ENCODE results near the gene SLC47A1.
A peak's percentile ranks its signal among the peaks of the same experiment; 100 is the strongest.
"Not testable (repeated sequence)": the region's sequence is repeated elsewhere in the genome, so short reads cannot be mapped to it uniquely, and the experiment has no call there.

SLC47A1 gene, protein sequence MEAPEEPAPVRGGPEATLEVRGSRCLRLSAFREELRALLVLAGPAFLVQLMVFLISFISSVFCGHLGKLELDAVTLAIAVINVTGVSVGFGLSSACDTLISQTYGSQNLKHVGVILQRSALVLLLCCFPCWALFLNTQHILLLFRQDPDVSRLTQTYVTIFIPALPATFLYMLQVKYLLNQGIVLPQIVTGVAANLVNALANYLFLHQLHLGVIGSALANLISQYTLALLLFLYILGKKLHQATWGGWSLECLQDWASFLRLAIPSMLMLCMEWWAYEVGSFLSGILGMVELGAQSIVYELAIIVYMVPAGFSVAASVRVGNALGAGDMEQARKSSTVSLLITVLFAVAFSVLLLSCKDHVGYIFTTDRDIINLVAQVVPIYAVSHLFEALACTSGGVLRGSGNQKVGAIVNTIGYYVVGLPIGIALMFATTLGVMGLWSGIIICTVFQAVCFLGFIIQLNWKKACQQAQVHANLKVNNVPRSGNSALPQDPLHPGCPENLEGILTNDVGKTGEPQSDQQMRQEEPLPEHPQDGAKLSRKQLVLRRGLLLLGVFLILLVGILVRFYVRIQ

DNA sequence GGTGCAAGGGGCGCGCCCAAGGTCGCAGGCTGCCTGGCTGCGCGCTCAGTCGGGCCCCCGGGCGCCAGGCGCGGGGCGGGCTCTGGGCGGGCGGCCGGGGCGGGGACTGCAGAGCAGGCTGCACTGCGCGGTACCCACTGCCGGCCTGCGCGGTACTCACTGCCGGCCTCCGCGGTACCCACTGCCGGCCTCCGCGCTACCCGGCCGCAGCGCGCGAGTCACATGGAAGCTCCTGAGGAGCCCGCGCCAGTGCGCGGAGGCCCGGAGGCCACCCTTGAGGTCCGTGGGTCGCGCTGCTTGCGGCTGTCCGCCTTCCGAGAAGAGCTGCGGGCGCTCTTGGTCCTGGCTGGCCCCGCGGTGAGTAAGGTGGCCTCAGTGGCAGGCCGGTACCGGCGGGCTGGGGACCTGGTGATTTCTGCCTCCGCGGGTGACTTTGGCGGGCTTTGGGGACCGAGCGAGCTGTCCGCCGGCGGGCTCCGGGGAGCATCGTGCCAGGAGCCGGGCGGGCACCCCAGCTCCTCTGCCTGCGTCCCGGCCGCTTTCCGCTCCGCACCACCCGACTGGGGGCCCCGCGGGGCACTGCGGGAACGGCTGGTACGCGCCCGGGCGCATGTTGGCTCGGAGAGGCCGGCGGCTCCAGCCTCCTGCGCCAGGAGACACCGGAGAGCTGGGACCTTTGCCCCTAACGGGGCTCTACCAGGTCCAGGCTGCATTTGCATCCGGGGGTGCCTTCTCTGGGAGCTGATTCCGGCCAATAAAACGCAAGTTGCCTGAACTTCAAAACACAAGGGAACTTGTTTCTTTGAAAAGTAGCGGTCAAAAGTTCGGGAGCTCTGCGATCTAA is at the start of gene SLC47A1:
Gene SLC47A1, plus strand, starts transcription at position 137 of the 844 bp plus-strand sequence. Its CDS starts 86 bp downstream, at position 223.
- DNase-seq, result peak; percentile 41

DNA sequence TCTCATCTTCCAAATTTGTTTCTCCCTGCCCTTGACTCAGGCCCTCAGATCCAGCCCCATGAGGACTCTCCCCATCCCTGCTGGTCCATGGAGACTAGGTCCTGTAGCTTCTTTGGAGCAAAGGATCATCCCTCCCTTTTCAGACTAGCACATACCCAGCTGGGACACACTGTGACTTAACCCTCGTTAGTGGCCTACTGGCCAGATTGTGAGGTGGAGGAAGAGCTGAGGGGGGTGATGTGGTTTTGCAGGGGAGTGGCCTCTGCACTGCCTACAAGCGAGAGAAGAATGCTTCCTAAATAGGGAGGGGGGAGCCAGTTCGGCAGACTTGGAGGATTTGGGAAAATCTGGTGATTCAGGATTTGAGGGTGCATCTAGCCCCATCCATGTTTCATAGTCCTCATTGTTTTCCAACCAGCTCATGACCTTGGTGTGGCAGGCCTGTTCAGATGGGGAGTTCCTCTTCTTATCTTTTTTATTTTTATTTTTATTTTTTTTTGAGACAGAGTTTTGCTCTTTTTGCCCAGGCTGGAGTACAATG is 47.8 kb upstream of the SLC47A1 start:
- DNase-seq, result no peak

DNA sequence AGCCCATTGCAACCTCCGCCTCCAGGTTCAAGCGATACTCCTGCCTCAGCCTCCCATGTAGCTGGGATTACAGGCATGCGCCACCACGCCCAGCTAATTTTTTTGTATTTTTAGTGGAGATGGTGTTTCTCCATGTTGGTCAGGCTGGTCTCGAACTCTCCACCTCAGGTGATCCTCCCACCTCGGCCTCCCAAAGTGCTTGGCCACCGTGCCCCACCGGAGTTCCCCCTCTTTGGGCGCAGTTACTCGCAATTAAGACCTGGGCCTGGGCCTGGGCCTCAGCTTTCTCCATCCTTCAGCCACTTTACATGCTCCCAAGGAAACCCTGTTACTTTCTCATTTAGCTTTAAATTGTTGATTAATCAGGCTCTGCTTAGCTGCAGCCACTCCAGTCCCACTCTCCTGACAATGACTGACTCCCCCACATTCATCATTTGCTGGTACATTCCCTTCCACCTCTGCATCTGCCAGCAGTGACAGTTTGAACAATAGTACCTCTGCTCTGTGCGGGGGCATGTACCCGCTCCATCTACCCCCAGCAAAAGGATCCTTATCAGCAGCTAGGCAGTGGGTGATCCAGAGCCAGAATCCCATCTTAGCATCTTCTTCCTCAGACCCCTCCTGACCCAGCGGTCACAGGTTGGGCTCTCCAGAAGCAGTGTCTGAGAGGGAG is 47.2 kb upstream of the SLC47A1 start:
- no peak for DNase-seq

DNA sequence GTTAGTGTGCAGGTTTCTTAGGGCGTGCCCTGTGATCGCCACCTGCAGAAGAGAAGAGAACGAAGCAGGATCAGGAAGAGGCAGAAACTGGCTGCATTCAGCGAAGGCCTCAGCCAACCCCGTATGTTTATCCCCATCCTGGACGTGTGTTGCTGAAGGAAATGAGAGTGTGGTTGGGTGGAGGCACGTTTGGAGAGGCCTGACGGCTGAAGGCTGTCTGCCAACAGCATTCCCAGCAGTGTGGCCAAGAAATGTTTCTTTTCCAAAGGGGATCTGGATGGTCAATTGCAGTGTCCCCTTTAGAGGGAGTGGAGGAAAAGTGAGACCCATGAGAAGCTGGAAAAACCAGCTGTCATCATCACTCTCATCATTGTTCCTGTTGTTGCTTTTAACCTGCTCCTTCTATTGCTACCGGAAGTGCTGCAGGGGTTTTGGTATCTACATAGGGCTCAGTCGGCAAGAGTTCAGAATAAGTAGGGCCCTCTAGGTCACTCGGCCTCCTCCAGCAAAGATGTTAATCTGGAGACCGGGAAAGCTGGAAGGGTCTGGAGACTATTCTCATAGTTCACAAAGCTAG is 46.5 kb upstream of the SLC47A1 start:
- no peak for DNase-seq

DNA sequence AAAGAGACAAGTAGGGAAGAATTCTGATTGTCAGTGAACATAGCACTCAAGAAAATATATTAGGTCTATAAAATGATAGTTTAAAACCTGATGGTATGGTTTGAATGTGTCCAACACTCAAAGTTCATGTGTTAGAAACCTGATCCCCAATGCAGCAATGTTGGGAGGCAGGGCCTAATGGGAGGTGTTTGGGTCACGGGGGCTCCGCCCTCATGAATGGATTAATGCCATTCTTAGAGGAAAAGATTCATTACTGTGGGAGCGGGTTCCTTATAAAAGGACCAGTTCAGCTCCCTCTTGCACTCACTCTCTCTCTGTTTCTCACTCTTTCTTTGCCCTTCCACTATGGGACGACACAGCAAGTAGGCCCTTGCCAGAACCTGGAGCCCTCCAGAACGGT is 41.5 kb upstream of the SLC47A1 start:
- DNase-seq, result no peak

DNA sequence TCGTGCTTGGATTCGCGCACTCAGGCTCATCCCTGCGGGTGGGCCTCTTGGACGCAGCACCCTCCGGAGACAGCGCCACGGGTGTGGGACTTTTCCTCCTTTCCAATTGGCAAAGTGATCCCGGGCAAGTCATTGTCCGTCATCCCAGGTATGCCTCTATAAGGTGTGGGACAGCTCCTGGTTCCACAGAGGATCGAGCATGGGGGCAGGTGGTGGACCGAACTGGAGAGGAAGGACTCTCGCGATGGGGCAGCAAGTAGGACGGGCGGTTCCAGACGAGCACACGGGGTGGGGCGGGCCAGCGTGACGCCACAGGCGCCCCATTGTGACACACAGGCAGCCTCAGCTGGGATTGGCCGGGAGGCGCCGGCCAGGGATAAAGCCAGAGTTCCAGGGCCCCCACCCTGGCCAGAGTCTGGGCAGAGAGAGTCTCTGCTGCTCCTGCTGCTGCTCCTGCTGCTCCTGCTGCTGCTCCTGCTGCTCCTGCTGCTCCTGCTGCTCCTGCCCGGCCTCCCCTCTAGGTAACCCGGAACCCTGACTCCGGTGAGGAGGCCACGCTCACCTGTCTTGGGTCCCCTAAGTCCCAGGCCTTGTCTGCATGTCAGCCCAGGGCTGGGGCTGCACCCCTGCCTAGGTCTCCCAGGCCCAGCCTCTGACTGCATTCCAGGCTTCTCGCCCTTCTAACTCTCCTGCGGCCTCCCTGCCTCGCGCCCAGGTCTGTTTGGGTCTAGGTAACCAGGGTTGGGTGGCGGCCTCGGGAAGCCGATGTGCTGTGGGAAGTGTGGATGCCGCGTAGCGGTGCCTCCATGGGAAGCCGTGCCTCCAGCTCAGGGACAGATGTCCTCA is 38.5 kb upstream of the SLC47A1 start:
- DNase-seq, result no peak

DNA sequence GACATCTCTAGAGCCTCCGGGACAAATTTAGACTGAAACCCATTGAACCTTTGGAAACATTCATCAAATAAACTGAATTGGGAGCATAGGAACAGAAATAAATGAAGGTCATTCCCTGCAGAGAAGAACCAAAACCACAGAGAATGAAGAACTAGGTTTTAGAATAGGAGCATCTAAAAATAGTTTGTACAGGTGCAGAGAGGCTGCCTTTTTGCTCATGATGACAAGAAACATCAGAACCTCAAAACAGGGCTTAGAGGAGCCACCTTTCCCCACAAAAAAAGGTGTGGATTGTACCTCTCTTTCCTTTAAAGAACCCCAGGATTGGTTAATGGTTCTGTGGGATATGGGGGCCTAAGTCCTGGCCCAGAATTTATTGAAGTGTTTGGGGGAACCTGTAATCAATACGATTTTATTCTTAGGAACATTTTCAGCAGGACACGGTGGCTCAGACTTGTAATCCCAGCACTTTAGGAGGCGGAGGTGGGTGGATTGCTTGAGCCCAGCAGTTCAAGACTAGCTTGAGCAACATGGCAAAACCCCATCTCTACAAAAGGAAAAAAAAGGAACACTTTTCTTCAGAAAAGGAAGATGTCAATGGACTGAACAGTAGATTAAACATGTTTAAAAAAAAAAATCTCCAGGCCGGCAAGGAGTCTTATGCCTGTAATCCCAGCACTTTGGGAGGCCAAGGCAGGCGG is 37.7 kb upstream of the SLC47A1 start:
- no peak for DNase-seq

DNA sequence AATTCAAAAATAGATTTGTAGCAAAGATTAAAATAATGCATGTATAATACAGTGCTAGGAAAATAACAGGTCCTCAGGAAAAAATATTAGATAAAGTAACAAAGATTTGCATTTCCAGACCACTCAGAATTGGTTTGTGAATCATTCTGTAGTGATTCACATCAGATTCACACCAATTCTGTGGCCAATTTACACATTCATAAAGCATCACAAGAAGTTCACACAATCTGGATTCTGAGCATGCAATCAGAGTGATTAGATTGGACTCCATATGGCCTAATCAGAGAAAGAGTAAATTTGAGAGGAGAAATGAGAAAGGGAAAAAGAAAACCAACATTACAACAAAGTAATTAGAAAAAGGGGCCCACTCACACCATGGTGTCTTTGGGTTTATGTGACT is 36.0 kb upstream of the SLC47A1 start:
- no peak for DNase-seq

DNA sequence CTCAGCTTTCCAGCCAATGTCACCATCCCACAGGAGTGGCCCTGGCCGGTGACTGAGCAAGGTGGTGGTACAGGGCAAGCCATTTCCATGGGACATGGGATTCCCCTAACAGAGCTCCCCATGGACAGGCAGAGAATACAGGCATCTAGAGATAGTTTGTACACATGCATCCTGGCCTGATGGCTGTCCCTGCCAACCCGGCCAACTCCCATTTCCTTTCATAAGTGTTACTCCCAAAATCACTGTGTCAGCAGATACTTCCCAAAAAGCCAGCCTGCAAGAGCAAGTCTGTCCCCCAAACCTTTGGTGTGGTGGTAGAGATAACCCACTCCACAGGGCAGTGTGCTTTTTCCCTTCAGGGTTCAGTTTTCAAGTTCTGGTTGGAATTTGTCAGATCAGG is 32.4 kb upstream of the SLC47A1 start:
- DNase-seq, result no peak

DNA sequence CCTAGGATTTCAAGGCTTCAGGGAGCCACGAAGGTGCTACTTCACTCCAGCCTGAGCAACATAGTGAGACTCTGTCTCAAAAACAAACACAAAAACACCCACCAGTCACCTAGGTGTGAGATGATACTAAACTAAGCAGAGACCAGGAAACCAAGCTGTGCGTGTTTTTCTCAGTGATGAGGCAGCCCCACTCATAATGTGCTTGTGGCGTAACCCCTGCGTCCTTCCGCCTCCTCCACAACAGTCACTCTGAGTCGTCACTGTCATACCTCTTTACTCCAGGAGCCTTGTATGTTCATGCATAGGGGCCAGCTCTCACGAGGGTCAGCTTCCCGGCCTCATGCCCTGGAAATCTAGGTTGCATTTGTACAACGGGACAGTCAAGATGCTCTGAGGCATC is 31.1 kb upstream of the SLC47A1 start:
- DNase-seq, result no peak

DNA sequence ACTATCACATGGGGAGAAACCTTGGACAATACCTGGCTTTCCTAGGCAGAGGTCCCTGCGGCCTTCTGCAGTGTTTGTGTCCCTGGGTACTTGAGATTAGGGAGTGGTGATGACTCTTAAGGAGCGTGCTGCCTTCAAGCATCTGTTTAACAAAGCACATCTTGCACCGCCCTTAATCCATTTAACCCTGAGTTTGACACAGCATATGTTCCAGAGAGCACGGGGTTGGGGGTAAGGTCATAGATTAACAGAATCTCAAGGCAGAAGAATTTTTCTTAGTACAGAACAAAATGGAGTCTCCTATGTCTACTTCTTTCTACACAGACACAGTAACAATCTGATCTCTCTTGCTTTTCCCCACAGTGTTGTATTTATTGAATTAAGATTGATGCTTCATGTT is 28.1 kb upstream of the SLC47A1 start:
- DNase-seq, result not testable (repeated sequence)

DNA sequence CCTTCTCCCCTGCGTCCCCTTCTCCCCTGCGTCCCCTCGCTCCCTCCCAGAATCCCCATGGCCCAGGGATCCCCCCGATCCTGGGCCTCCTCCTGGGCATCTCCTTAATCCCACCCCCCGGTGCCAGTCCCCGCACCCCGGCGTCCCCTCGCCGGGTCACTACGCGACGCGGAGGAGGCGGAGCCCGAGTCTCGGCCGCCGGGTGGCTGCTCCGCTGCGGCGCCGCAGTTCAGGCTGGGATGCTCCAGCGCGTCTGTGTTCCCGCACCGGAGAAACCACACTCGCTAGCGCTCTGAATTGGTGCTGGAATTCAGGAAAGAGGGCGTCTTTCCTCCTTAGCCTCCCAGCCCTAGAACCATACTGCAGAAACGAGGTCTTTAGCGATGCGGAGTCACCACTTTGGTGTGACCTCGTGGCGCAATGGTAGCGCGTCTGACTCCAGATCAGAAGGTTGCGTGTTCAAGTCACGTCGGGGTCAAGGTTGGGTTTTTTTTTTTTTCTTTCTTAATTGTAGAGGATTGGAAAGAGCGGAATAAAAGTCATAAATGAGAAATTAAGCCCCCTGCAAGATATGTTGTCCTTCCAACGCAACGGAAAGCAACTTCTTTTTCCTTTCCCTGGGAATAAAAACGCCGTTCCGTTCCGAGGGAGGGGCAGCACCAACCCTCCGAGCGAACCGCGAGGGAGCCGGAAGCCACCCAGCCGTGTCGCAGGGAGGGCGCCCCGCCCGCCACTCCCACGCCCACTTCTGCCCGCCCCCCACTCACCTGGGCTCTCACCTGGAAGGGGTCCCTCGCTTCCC is 25.7 kb upstream of the SLC47A1 start:
- DNase-seq, result peak; percentile 95

DNA sequence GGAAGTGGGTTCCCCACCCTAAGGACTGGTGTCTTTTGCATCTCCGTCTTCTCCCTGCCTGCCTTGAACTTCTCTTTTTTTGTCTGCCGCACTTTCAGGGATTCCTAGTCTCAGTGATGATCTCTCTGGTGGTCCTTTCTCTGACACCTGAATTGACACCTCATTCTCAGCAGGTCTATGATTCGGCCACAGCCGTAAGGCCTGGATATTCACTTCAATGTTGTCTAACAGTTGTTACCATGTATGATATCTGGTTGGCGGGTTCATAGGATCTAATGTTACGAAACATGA is 25.1 kb upstream of the SLC47A1 start:
- no peak for DNase-seq

DNA sequence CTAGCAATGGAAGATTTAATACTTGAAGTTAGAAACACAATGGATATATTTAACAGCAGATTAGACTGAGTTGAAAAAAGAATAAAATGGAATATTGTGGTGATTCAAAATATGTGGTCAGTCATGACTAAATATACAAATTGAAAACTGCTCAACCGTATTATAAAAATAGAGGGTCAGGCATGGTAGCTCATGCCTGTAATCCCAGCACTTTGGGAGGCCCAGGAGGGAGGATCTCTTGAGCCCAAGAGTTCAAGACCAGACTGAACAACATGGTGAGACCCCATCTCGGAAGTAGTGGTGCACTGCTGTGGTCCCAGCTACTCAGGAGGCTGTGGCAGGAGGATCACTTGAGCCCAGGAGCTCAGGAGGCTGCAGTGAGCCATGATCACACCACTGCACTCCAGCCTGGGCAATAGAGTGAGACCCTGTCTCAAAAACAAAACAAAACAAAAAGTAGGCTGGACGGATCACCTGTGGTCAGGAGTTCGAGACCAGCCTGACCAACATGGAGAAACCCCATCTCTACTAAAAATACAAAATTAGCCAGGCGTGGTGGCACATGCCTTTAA is 24.3 kb upstream of the SLC47A1 start:
- not testable (repeated sequence) for DNase-seq

DNA sequence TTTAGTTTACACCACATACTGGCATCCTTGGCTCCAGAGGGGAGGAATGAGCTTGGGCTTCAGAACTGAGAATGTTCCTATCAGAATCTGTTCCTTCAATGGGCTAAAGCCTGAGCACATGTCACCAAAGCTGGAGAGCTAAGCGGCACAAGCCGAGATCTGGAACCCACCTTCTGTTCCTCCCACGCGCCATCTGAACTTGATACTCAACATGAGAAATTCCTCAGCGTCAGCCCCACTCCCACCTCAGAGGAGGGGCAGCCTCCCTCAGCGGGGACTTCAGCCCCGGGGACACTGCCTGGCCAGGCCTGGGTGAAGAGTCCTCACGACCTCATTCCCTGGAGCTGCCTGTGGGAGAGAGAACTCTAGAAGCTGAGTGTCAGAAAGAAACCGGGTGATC is 22.8 kb upstream of the SLC47A1 start:
- DNase-seq, result no peak

DNA sequence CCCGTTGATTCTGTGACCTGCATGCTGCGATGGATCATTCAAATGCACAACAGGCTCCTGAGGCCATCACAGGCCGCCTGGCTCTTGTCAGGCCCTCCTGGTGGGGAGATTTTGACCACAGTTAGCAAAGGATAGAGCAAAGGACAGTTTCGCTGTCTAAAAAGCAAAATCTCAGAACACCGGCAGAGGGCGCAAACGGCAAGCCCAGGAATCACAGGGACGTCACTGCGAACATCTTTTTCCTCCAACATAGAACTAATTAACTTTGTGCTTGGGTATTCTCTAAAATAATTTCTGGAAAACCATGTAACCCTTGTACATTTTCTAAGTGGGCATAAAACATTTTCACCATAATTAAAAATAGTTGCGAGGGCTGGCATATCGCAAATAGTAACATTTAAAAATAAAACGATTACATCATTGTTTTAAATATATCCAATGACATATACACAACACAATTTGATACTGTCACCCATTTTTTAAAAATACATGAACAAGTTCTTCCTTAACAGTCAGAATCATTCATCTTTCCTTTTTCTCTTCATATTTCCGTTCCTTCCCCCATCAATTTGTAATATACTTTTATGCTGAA is 19.7 kb upstream of the SLC47A1 start:
- peak; percentile 65 for DNase-seq

DNA sequence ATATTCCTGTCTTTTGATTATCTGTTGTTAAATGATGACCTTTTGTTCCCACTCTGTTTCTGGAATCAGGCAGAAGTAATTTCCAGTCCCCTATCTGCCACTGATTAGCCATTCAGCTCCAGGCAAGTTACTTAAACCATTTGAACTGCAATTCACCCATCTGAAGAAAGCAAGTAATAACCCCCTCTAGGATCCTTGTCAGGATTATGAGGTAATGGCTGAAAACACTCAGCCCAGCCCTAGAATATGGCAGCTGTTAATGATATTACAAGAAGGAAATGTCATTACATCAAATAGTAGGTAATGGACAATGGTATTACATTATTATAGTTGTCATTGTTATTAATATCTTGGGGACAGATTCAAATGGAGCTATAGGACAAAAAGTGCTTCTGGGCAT is 16.0 kb upstream of the SLC47A1 start:
- no peak for DNase-seq

DNA sequence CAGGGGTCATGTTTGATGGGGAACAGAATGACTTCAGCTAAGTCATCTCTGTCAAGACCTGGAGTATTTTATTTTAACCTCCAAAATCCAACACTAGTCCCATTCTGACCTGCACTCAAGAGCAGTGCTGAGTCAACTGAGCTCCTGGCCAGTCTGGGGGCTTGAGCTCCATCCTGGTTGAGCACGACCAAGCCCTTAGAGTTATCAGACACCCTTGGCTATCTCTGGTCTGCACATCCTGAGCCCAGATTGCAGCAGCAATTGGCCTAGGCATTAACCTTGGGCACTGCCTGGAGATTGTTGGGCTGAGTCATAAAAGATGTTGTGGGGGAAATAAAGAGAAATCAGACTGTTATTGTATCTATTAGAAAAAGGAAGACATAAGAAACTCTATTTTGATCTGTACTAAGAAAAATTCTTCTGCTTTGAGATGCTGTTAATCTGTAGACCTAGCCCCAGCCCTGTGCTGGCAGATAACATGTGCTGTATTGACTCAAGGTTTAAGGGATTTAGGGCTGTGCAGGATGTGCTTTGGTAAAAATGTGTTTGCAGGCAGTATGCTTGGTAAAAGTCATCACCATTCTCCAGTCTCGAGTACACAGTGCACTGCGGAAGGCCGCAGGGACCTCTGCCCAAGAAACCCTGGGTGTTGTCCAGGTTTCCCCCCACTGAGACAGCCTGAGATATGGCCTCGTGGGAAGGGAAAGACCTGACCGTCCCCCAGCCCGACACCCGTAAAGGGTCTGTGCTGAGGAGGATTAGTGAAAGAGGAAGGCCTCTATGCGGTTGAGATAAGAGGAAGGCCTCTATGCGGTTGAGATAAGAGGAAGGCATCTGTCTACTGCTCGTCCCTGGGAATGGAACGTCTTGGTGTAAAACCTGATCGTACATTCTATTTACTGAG is 14.0 kb upstream of the SLC47A1 start:
- not testable (repeated sequence) for DNase-seq

Measured in NCI-H1105 (cell line).